Omental fat pad (tissue), 4 donors: ENCODE results near the gene CELSR1. TPM values are rescaled to one million over a fixed set of nuclear protein-coding genes. Genes with fewer than 3 reads are reported as not detected.

Experiments used
- ATAC-seq: fragments of 150-250 bp; one replicate; pipeline ENCODE4 v1.9.1; 2016; ENCODE audit warnings: mild to moderate bottlenecking, moderate library complexity; ENCODE audit not compliant: low FRiP score
- DNase-seq: peaks from one replicate; pipeline ENCODE4 v3.0.0-alpha.2; 2019; ENCODE audit warnings: low spot score
- CTCF ChIP-seq, 3 donors: fragments of 450-650 bp; IDR thresholded peaks; one replicate each; pipeline ENCODE4 v1.5.1; 2016 to 2017; ENCODE audit warnings: antibody characterized with exemption in 3 of 3, mild to moderate bottlenecking in 3 of 3, moderate library complexity in 2 of 3
- total RNA-seq, 4 donors: library from RNA; depleted of rRNA; stranded (reverse); fragments of >200 nt; gene quantifications; one replicate each; pipeline ENCODE4 v1.1.0, GENCODE V29; 2016

Gene CELSR1
- total RNA-seq, 4 donors from 2014 or later = 1.3 to 5.9 (median 2.7) TPM

GRCh38 chr22:46351767-46352166 is 185.7 kb downstream of the CELSR1 start:
- no peak for ATAC-seq
- no peak for DNase-seq
- no peak for TF ChIP-seq CTCF (IDR thresholded peaks at IDR 0.05)

- DNase-seq (no peak), ATAC-seq (no peak)
- no peak for TF ChIP-seq CTCF (IDR thresholded peaks at IDR 0.05)
Measured at GRCh38 chr22:46351131-46351735, 186.2 kb downstream of the CELSR1 start.

GRCh38 chr22:46350646-46351045 is 186.8 kb downstream of the CELSR1 start:
- ATAC-seq = no peak
- DNase-seq = no peak

GRCh38 chr22:46350121-46350520 is 187.3 kb downstream of the CELSR1 start:
- DNase-seq = no peak
- ATAC-seq = no peak
- no peak for TF ChIP-seq CTCF (IDR thresholded peaks at IDR 0.05)

More at GRCh38 chr22:46350646-46351045, 186.8 kb downstream of the CELSR1 start:
- TF ChIP-seq CTCF (IDR thresholded peaks at IDR 0.05) = no peak

- DNase-seq (no peak), ATAC-seq (no peak)
- no peak for TF ChIP-seq CTCF (IDR thresholded peaks at IDR 0.05)
Measured at GRCh38 chr22:46349681-46350080, 187.7 kb downstream of the CELSR1 start.

- ATAC-seq (no peak), DNase-seq (no peak)
- TF ChIP-seq CTCF (IDR thresholded peaks at IDR 0.05) = no peak
Measured at GRCh38 chr22:46349238-46349637, 188.2 kb downstream of the CELSR1 start.

GRCh38 chr22:46348099-46348695 is 189.2 kb downstream of the CELSR1 start:
- ATAC-seq = no peak
- TF ChIP-seq CTCF (IDR thresholded peaks at IDR 0.05) = no peak

More at GRCh38 chr22:46348099-46348695, 189.2 kb downstream of the CELSR1 start:
- no peak for DNase-seq
